AG04450 (cell line): ENCODE data around the gene SH2D6. TPM values are rescaled to one million over a fixed set of nuclear protein-coding genes. Genes with fewer than 3 reads are reported as not detected.
"Not testable (repeated sequence)": the region's sequence is repeated elsewhere in the genome, so short reads cannot be mapped to it uniquely, and the experiment has no call there.

ENCODE experiments used
- CTCF ChIA-PET: fragments of 300-600, 350-600 bp; formaldehyde crosslinking; extraction: SDS; loops from one replicate; lab custom pipeline; 2022; ENCODE audit warnings: antibody characterized with exemption, inconsistent platforms; lab: Charles Lee
- POLR2A ChIA-PET: fragments of 350-600 bp; formaldehyde crosslinking; extraction: SDS; loops from one replicate; lab custom pipeline; 2021; ENCODE audit warnings: antibody characterized with exemption, inconsistent platforms; lab: Yijun Ruan, JAX
- DNase-seq: peaks from one replicate; pipeline ENCODE4 v3.0.0-alpha.2; 2011; ENCODE audit warnings: low read depth, low spot score
- H3K27ac ChIP-seq: one replicate; pipeline ENCODE4 v1.5.1; 2012; ENCODE audit warnings: low read depth, low read length, control low read depth
- H3K27me3 ChIP-seq: one replicate; pipeline ENCODE4 v1.6.0; 2012; ENCODE audit warnings: low read length; ENCODE audit not compliant: control insufficient read depth, insufficient read depth
- H3K4me3 ChIP-seq: 2 replicates; pipeline ENCODE4 v1.5.1; 2011; ENCODE audit warnings: mild to moderate bottlenecking, low read depth, low read length, control low read depth
- H3K9me3 ChIP-seq: 2 replicates; pipeline ENCODE4 v1.5.1; 2012; ENCODE audit warnings: low read length; ENCODE audit not compliant: control insufficient read depth, insufficient read depth
- CTCF ChIP-seq: IDR thresholded peaks from 2 replicates; pipeline ENCODE4 v1.5.1; 2011; ENCODE audit warnings: low read depth, low read length, control low read depth, inconsistent platforms
- polyA plus RNA-seq: library from polyadenylated mRNA; depleted of rRNA; stranded (reverse); fragments of >200 nt; gene quantifications from 2 replicates; pipeline ENCODE4 v1.2.3, GENCODE V29; 2011

The SH2D6 gene
- polyA plus RNA-seq, 1 experiment: 0.10 TPM

DNA sequence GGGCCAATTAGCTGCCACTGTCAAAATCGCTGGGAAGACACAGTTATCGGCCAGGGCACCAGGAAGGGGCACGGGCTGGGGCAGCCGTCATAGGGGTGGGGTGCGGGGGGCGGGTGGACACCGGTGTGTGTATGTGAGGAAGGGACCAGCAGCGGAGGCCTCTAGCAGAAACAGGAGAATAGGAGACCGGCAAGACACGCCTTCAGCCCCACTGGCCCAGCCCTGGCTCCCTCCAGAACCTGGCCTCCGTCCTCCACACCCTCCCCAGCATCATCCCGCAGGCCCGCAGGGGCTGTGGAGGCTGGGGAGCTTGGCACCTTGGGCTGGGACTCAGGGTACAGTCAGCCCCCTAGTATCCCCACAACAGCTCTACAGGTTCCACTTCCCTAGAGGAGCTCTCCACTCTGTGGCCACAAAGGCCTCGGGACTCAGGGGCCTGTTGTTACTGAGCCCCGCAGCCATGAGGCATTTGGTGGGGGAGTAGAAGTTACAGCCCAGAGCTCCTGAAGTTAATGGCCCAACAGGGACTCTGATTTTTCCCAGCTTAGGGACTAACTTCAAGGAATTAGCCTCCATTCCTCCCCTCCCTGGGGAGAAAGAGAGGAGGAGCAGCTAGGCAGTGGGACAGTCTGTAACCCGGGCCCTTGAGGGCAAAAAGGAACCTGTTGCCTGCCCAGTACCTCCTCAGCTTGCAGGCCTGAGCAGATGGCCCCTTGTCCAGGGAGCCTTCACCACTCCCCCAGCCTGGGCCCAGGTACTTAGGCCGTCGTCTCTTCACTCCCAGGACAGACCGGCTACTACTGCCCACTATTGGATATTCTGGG is 19.9 kb downstream of the SH2D6 start:
- no peak for DNase-seq
- CTCF ChIA-PET: interaction anchor here (0.6 kb wide), 1 partner anchor 113 kb away, joined by 4 read pairs; no protein-coding TSS in a partner anchor
- no peak for TF ChIP-seq CTCF

DNA sequence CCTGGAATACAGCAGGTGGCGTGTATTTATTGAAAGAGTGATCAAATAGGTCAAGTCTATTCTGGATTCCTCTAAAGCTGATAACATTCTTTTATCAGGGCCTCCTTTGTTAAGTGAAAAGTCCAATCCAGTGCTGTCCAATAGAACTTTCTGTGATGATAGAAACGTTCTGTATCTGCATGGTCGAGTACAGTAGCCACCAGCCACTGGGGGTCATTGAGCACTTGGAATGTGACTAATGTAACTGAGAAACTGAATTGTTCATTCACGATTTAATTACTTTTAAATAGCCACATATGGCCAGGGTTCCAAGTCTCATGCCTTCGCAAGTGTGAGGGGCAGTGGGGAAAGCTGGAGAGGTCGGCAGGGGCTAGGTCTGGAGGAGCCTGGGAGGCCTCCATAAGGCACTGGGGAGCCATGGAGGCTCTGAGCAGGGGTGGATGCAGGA is 20.5 kb downstream of the SH2D6 start:
- no peak for TF ChIP-seq CTCF
- Histone ChIP-seq H3K27me3 (no peaks in the 10 kb centered on the region), H3K4me3 (no peak overlapping the region), H3K27ac (no peak overlapping the region), H3K9me3 (no peaks in the 10 kb centered on the region)
- no peak for DNase-seq
- CTCF ChIA-PET: interaction anchor here (0.6 kb wide), 1 partner anchor 113 kb away, joined by 4 read pairs; no protein-coding TSS in a partner anchor
- POLR2A ChIA-PET: interaction anchor here (0.9 to 2.3 kb wide), 3 partner anchors 85 to 110 kb away, joined by 4 to 51 read pairs (median 4); partner anchors contain the start of genes ELMOD3, MAT2A and RETSAT

More for the DNA sequence above, 19.9 kb downstream of the SH2D6 start:
- POLR2A ChIA-PET: interaction anchor here (0.6 to 2.3 kb wide), 9 partner anchors 17 to 125 kb away, joined by 3 to 51 read pairs (median 4); partner anchors contain the start of genes ELMOD3, MAT2A and RETSAT
- H3K27me3 ChIP-seq: no peaks in the 10 kb centered on the region
- peak overlapping the region; percentile 50 for H3K4me3 ChIP-seq
- no peaks in the 10 kb centered on the region for H3K9me3 ChIP-seq
- H3K27ac ChIP-seq: peak overlapping the region; percentile 89

DNA sequence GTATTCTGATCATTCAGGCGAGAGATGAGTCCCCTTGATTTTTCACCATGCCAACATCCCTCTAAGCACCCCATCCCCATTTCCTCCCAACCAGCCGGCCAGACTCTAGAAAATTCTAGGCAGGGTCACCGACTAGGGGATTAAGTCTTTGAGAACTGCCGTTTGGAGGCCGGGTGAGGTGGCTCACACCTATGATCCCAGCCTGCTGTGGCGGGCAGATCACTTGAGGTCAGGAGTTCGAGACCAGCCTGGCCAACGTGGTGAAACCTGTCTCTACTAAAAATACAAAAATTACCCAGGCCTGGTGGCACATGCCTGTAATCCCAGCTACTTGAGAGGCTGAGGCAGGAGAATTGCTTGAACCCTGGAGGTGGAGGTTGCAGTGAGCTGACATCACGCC is 21.1 kb downstream of the SH2D6 start:
- CTCF ChIA-PET, H3K27me3 ChIP-seq, H3K27ac ChIP-seq, H3K4me3 ChIP-seq, H3K9me3 ChIP-seq, DNase-seq: not testable (repeated sequence)
- POLR2A ChIA-PET: interaction anchor here (1.4 kb wide), 1 partner anchor 85 kb away, joined by 4 read pairs; the partner anchor contains the start of genes ELMOD3 and RETSAT

GRCh38 chr2:85439986-85440385 is 21.5 kb downstream of the SH2D6 start:
- ChIA-PET POLR2A (no interaction called here), CTCF (no interaction called here)
- DNase-seq: no peak
- no peaks in the 10 kb centered on the region for H3K27me3 ChIP-seq
- H3K27ac ChIP-seq: no peak overlapping the region
- no peak for TF ChIP-seq CTCF
- no peak overlapping the region for H3K4me3 ChIP-seq
- no peaks in the 10 kb centered on the region for H3K9me3 ChIP-seq

DNA sequence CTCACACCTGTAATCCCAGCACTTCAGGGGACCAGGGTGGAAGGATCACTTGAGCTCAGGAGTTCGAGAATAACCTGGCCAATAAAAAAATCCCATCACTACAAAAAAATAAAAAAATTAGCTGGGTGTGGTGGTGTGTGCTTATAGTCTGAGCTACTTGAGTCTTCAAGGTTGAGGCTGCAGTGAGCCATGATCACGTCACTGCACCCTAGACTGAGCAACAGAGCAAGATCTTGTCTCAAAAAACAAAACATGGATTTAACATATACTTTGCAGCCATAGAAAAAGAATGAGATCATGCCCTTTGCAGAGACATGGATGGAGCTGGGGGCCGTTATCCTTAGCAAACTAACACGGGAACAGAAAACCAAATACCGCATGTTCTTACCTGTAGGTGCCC is 22.2 kb downstream of the SH2D6 start:
- CTCF ChIA-PET: no interaction called here
- no peak for TF ChIP-seq CTCF

More for the DNA sequence above, 22.2 kb downstream of the SH2D6 start:
- no peaks in the 10 kb centered on the region for H3K27me3 ChIP-seq
- no peak overlapping the region for H3K4me3 ChIP-seq
- H3K27ac ChIP-seq: no peak overlapping the region
- DNase-seq: no peak
- H3K9me3 ChIP-seq: no peaks in the 10 kb centered on the region
- POLR2A ChIA-PET: interaction anchor here (0.6 to 1.7 kb wide), 3 partner anchors 98 to 568 kb away, joined by 3 to 8 read pairs (median 3); partner anchors contain the start of gene MAT2A
